Activated CD8-positive, alpha-beta memory T cell treated with anti-CD3 and anti-CD28 coated beads, Interleukin-2, amount 10 ng/mL, durations not matched to agents 7 days and 5 days (primary cell): ENCODE results near the gene ITPR1. TPM values are rescaled to one million over a fixed set of nuclear protein-coding genes. Genes with fewer than 3 reads are reported as not detected.
A peak's percentile ranks its signal among the peaks of the same experiment; 100 is the strongest.

ENCODE experiments used
- ATAC-seq: fragments of 150-1000 bp; cut with Tn5 transposase; one replicate; pipeline ENCODE4 v1.10.0; 2021; ENCODE audit warnings: moderate library complexity
- CTCF ChIA-PET: fragments of 350-600 bp; sonication (Branson Sonifier 250); formaldehyde crosslinking; loops from one replicate; lab custom pipeline; 2021; ENCODE audit warnings: antibody characterized with exemption; lab: Charles Lee
- DNase-seq: peaks from one replicate; pipeline ENCODE4 v3.0.0-alpha.2; 2020
- H3K27ac Mint-ChIP-seq: one replicate; pipeline ENCODE4 v1.8.0; 2021; ENCODE audit warnings: mild to moderate bottlenecking, mixed read lengths
- H3K27me3 Mint-ChIP-seq: one replicate; pipeline ENCODE4 v1.8.0; 2021; ENCODE audit warnings: mixed read lengths
- H3K36me3 Mint-ChIP-seq: one replicate; pipeline ENCODE4 v1.8.0; 2021; ENCODE audit warnings: mild to moderate bottlenecking, mixed read lengths
- H3K4me1 Mint-ChIP-seq: one replicate; pipeline ENCODE4 v1.8.0; 2021; ENCODE audit warnings: mixed read lengths
- H3K4me3 Mint-ChIP-seq: one replicate; pipeline ENCODE4 v1.8.0; 2021; ENCODE audit warnings: mild to moderate bottlenecking, moderate library complexity, mixed read lengths
- H3K9me3 Mint-ChIP-seq: one replicate; pipeline ENCODE4 v1.8.0; 2022; ENCODE audit warnings: low read depth, mixed read lengths
- total RNA-seq, 2 experiments: library from RNA; stranded (reverse); gene quantifications; one replicate each; pipeline ENCODE4 v1.2.3, GENCODE V29; 2021

The ITPR1 gene
- total RNA-seq, 2 experiments from 2014 or later = 109 to 116 TPM

DNA sequence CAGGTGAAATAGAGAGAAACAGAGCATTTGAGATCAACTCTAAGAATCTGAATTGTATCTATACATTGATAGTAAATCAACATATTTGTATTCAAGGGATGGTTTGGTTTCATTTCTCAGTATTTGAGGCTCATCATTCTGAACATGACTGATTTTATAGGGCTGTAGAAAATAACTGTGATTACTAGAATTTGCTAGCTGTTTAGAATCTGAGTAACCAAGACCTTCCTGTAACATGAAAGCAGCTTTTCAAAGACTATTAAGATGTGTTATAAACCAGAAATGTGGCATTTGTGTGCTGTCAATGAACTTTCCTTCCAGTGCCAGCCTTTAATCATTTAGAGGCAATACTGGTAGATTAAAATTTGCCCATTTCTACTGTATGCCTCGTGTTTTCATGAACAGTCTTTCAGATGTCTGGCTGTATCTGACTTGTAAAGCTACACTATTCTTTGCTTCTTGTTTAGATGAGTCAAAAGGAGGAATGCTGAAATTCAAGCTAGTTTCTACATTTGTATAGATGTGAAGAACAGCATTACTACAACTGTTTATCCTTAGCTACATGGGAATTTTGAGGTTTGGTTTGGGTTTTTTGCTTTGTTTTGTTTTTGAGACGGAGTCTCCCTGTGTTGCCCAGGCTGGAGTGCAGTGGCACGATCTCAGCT is 348.8 kb downstream of the ITPR1 start:
- no peaks in the 10 kb centered on the region for H3K9me3 Mint-ChIP-seq
- DNase-seq (no peak), ATAC-seq (peak; percentile 43)
- H3K36me3 Mint-ChIP-seq = peaks cover 65% of the 10 kb centered on the region
- CTCF ChIA-PET = interaction anchor here (1.2 to 2.9 kb wide), 9 partner anchors 9 to 216 kb away, joined by 3 to 17 read pairs (median 5); no protein-coding TSS in a partner anchor
- peak overlapping the region; percentile 19 for H3K4me3 Mint-ChIP-seq
- H3K27me3 Mint-ChIP-seq = no peaks in the 10 kb centered on the region
- H3K4me1 Mint-ChIP-seq = peaks cover 91% of the 10 kb centered on the region
- peak overlapping the region; percentile 90 for H3K27ac Mint-ChIP-seq

DNA sequence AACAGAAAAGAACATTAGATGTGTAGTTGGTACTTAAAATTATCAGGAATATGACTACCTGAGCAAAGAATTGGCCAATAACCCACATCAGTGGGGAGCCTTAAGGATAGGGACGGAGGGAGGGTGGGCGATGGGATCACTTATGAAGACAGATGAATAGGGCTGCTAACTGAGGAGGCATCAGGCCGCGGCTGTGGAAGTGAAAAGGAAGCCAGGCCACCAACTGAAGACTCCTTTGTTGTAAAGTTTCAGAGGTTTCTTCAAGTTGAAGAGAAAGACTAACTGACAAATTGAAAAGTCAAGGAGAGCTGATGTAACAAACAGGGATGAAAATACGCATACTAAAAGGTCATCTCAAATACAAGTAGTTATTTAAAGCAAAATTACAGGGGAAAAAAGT is 350.5 kb downstream of the ITPR1 start:
- no peak for ATAC-seq
- no peak overlapping the region for H3K4me3 Mint-ChIP-seq
- no peak for DNase-seq

DNA sequence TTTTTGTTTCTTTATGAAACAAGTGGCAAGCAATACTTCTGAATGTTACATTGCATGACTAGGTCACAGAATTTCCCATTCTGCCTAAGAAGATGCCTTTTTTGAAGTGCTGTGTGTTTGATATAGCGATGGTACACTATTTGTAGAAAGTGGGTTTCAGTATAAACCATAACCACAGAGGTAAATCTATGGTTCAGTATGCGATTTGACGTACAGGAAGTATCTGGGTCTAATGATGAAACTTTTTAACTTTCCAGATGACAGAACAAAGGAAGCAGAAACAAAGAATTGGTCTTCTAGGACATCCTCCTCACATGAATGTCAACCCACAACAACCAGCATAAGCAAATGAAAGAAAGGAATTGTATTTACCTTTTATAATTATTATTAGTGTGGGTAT is 352.7 kb downstream of the ITPR1 start:
- Mint-ChIP-seq H3K4me1 (peaks cover 96% of the 10 kb centered on the region), H3K4me3 (peak overlapping the region; percentile 31), H3K27me3 (no peaks in the 10 kb centered on the region), H3K36me3 (peaks cover 53% of the 10 kb centered on the region), H3K27ac (peak overlapping the region; percentile 90), H3K9me3 (no peaks in the 10 kb centered on the region)
- DNase-seq (no peak), ATAC-seq (peak; percentile 55)
- CTCF ChIA-PET = interaction anchor here (1.4 to 6.0 kb wide), 2 partner anchors 9 to 133 kb away, joined by 8 to 47 read pairs; partner anchors contain the start of gene BHLHE40

More for the DNA sequence above, 350.5 kb downstream of the ITPR1 start:
- CTCF ChIA-PET = interaction anchor here (0.7 to 2.2 kb wide), 6 partner anchors 9 to 133 kb away, joined by 3 to 17 read pairs (median 6); no protein-coding TSS in a partner anchor
- peak overlapping the region; percentile 90 for H3K27ac Mint-ChIP-seq
- H3K4me1 Mint-ChIP-seq = peaks cover 93% of the 10 kb centered on the region
- H3K36me3 Mint-ChIP-seq = peaks cover 59% of the 10 kb centered on the region
- no peaks in the 10 kb centered on the region for H3K27me3 Mint-ChIP-seq
- no peaks in the 10 kb centered on the region for H3K9me3 Mint-ChIP-seq

GRCh38 chr3:4846543-4846942 is 353.4 kb downstream of the ITPR1 start:
- Mint-ChIP-seq H3K36me3 (peaks cover 50% of the 10 kb centered on the region), H3K27me3 (no peaks in the 10 kb centered on the region), H3K4me1 (peaks cover 96% of the 10 kb centered on the region), H3K4me3 (no peak overlapping the region), H3K9me3 (no peaks in the 10 kb centered on the region), H3K27ac (peak overlapping the region; percentile 90)
- ATAC-seq (no peak), DNase-seq (no peak)
- CTCF ChIA-PET = interaction anchor here (0.6 to 6.0 kb wide), 7 partner anchors 10 to 211 kb away, joined by 3 to 47 read pairs (median 3); partner anchors contain the start of gene BHLHE40

DNA sequence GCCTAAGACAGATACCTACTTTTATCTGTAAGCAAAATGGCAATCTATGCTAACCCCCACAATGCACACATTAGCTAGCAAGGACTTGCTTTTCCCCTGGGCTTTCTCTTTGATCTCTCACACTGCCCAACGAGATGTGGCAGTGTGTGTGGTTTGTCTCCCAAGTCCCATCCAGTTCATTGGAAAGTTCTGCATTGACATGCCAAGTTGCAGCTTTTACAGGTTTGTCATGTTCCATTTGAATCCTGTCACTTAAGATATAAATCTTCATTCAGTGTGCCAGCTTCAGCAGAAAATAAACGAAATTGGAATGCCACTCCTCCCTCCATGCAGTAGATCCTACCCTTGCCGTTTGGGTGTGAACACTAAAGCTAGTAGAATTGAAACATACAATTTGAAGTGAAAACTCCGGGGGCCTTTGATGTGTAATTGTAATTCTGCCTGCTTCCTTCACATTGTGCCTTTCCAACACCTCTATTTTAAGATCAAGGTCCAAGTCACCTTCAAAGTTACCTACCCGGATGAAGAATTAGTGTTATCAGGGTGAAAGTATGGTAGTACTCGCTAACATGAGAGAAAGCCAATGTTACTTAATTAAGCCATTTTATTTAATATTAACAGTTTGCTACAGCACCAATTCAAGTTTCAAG is 355.2 kb downstream of the ITPR1 start:
- no peak overlapping the region for H3K4me3 Mint-ChIP-seq
- CTCF ChIA-PET = interaction anchor here (0.6 to 6.0 kb wide), 8 partner anchors 9 to 131 kb away, joined by 3 to 47 read pairs (median 5); partner anchors contain the start of gene BHLHE40

GRCh38 chr3:4849136-4849535 is 356.0 kb downstream of the ITPR1 start:
- Mint-ChIP-seq H3K36me3 (peaks cover 41% of the 10 kb centered on the region), H3K4me3 (no peak overlapping the region), H3K4me1 (peaks cover 94% of the 10 kb centered on the region), H3K9me3 (no peaks in the 10 kb centered on the region), H3K27ac (peak overlapping the region; percentile 86), H3K27me3 (no peaks in the 10 kb centered on the region)
- no peak for ATAC-seq
- no peak for DNase-seq
- CTCF ChIA-PET = interaction anchor here (0.6 to 6.0 kb wide), 10 partner anchors 8 to 235 kb away, joined by 3 to 47 read pairs (median 5); partner anchors contain the start of gene BHLHE40

More for the DNA sequence above, 355.2 kb downstream of the ITPR1 start:
- DNase-seq (no peak), ATAC-seq (no peak)
- Mint-ChIP-seq H3K27me3 (no peaks in the 10 kb centered on the region), H3K27ac (peak overlapping the region; percentile 79), H3K9me3 (no peaks in the 10 kb centered on the region), H3K36me3 (peaks cover 42% of the 10 kb centered on the region), H3K4me1 (peaks cover 93% of the 10 kb centered on the region)

DNA sequence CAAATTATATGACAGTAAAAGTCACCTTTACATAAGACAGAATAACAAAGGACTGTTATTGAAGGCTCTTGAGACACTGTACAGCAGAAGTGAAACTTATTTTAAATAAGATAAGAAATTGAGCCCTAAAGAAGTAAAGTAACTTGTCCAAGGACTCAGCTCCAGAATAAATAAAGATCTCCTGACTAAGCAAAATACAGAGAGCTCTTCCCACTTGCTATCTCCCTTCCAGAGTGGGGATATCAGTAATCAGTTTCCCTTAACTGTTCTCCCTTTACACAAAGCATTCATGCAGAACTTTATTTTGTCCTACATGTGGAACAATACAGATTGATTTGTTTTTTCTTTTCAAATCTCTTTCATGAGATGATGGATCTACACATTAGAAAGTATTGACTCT is 356.6 kb downstream of the ITPR1 start:
- Mint-ChIP-seq H3K27me3 (no peaks in the 10 kb centered on the region), H3K4me1 (peaks cover 92% of the 10 kb centered on the region), H3K9me3 (no peaks in the 10 kb centered on the region), H3K36me3 (peaks cover 40% of the 10 kb centered on the region), H3K27ac (peak overlapping the region; percentile 86), H3K4me3 (peak overlapping the region; percentile 18)
- DNase-seq = no peak
- CTCF ChIA-PET = interaction anchor here (0.6 to 6.0 kb wide), 11 partner anchors 8 to 235 kb away, joined by 3 to 47 read pairs (median 4); partner anchors contain the start of gene BHLHE40
- ATAC-seq = no peak

DNA sequence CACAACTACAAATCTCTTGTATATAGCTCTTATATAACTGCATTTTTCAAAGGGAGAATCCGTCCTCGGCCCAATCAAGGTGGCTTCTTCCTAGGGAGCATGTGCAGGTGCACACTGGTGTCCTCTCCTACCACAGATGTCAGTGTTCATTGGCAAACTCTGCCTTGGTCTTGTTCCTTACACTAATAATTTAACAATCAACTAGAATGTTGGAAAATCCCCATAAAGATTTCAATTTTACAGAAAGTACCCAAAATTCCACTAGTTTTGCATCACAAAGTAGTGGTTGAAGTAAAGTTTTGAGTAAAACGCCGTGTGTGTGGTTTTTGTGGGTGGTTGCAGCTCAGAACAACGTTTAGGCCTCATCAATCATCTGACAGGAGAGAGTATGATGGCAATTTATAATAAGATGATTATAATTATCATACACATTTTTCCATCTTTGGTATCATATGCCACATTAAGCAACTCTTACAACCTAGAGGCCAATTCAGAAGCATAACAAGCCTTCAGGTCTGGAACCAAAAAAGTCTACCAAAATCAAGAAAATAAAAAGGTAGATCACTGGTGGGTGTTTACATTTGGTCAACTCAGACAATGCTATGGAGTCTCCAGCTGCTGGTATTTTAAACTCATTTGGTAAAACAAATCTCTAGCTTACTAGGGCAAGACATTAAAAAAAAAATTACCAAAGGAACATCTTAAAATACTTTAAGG is 357.2 kb downstream of the ITPR1 start:
- CTCF ChIA-PET = interaction anchor here (0.8 to 6.0 kb wide), 12 partner anchors 9 to 176 kb away, joined by 3 to 47 read pairs (median 4); partner anchors contain the start of gene BHLHE40
- H3K36me3 Mint-ChIP-seq = peaks cover 41% of the 10 kb centered on the region
- DNase-seq = peak; percentile 84

DNA sequence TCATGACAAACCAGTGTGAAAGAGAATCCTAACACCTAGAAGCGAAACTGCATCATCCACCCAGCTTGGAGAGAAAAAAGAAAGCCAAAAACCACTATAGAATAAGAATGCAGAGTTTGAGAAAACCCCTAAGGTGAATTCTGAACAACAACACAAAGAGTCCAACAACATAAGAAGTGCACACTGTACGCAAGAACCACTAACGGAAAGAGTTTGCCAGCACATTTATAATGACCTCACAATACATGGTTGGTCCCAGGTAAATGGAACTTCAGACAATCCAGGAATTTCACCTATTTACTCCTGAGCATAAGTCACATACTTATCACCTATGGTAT is 357.7 kb downstream of the ITPR1 start:
- Mint-ChIP-seq H3K27ac (peak overlapping the region; percentile 86), H3K27me3 (no peaks in the 10 kb centered on the region), H3K4me3 (peak overlapping the region; percentile 34), H3K9me3 (peaks cover 3% of the 10 kb centered on the region), H3K36me3 (peaks cover 42% of the 10 kb centered on the region), H3K4me1 (peaks cover 92% of the 10 kb centered on the region)
- CTCF ChIA-PET = interaction anchor here (0.8 to 6.0 kb wide), 10 partner anchors 10 to 176 kb away, joined by 3 to 47 read pairs (median 6); partner anchors contain the start of gene BHLHE40
- DNase-seq = peak; percentile 59
- ATAC-seq = peak; percentile 65

More for the DNA sequence above, 357.2 kb downstream of the ITPR1 start:
- H3K27ac Mint-ChIP-seq = peak overlapping the region; percentile 86
- peaks cover 92% of the 10 kb centered on the region for H3K4me1 Mint-ChIP-seq
- no peaks in the 10 kb centered on the region for H3K9me3 Mint-ChIP-seq
- no peaks in the 10 kb centered on the region for H3K27me3 Mint-ChIP-seq
- peak overlapping the region; percentile 34 for H3K4me3 Mint-ChIP-seq
- peak; percentile 40 for ATAC-seq

- no peak overlapping the region for H3K4me3 Mint-ChIP-seq
- DNase-seq (no peak), ATAC-seq (no peak)
- H3K27me3 Mint-ChIP-seq = no peaks in the 10 kb centered on the region
- CTCF ChIA-PET = interaction anchor here (0.9 to 1.4 kb wide), 3 partner anchors 15 to 141 kb away, joined by 3 read pairs; no protein-coding TSS in a partner anchor
- H3K36me3 Mint-ChIP-seq = peaks cover 51% of the 10 kb centered on the region
- H3K27ac Mint-ChIP-seq = peak overlapping the region; percentile 77
- H3K4me1 Mint-ChIP-seq = peaks cover 88% of the 10 kb centered on the region
- H3K9me3 Mint-ChIP-seq = peaks cover 3% of the 10 kb centered on the region
Measured at GRCh38 chr3:4852780-4853748, 359.9 kb downstream of the ITPR1 start.

DNA sequence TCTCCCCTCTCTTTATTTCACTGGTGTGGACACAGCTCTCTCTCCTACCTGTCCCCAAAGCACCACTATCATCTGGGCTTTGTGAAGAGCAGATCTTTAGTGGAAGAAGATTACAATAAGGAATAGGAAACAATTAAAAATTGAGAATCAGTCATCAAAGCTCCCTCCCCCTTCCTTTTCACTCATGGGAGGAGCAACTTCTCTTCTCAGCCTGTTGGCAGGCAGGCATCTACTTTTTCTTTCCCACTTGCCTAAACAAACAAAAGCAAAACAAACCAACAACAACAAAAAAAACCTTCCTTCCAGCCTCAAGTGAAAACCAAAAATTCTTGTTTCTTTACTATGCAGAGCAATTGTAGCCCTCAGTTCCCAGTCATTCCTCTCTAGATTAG is 360.6 kb downstream of the ITPR1 start:
- CTCF ChIA-PET = interaction anchor here (1.2 to 1.4 kb wide), 2 partner anchors 16 to 142 kb away, joined by 3 read pairs; no protein-coding TSS in a partner anchor

GRCh38 chr3:4855676-4856075 is 362.5 kb downstream of the ITPR1 start:
- H3K4me1 Mint-ChIP-seq = peaks cover 65% of the 10 kb centered on the region
- H3K27ac Mint-ChIP-seq = peak overlapping the region; percentile 30
- peaks cover 8% of the 10 kb centered on the region for H3K9me3 Mint-ChIP-seq
- ATAC-seq (no peak), DNase-seq (no peak)
- peaks cover 61% of the 10 kb centered on the region for H3K36me3 Mint-ChIP-seq
- CTCF ChIA-PET = no interaction called here
- no peak overlapping the region for H3K4me3 Mint-ChIP-seq
- no peaks in the 10 kb centered on the region for H3K27me3 Mint-ChIP-seq

More for the DNA sequence above, 360.6 kb downstream of the ITPR1 start:
- peaks cover 52% of the 10 kb centered on the region for H3K36me3 Mint-ChIP-seq
- no peak overlapping the region for H3K4me3 Mint-ChIP-seq
- ATAC-seq (no peak), DNase-seq (no peak)
- H3K9me3 Mint-ChIP-seq = peaks cover 3% of the 10 kb centered on the region
- H3K27me3 Mint-ChIP-seq = no peaks in the 10 kb centered on the region
- H3K4me1 Mint-ChIP-seq = peaks cover 83% of the 10 kb centered on the region
- H3K27ac Mint-ChIP-seq = peak overlapping the region; percentile 77
